ENCODE data around the gene AGPAT3.

AGPAT3 gene

DNA sequence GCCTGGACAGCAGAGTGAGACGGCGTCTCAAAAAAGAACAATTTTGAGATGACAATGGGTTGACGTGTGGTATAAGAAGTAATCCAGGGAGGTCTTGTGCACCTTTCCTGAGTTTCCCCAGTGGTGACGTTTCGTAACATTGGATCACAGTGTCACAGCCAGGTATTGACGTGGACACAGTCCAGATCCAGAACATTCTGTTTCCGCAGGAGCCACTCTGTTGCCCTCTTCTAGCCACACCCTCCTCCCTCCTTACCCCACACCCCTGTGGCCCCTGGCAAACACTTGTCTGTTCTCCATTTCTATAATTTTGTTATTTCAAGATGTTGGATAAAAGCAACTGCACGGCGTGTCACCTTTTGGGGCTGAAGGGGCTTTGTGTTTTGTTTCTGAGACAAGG lies 140.6 kb downstream of the AGPAT3 start:
- Histone ChIP-seq H3K4me2 (ENCODE audit: insufficient read depth, low read length, poor library complexity, severe bottlenecking) (no peak overlapping the region), H2AFZ (ENCODE audit: low read length) (peak overlapping the region; percentile 82), H3K4me3 (ENCODE audit: low read length in 2 of 2) (no peak overlapping the region), H3K23ac (ENCODE audit: low read depth, low read length, poor library complexity) (no peak overlapping the region), H3K14ac (ENCODE audit: low read length) (no peak overlapping the region), H3K18ac (ENCODE audit: low read length) (no peak overlapping the region), H3K4ac (ENCODE audit: low read length) (no peak overlapping the region), H2BK15ac (ENCODE audit: low read length) (no peak overlapping the region), H3K4me1 (ENCODE audit: control insufficient read depth in 2 of 2, insufficient read depth in 1 of 2, low read depth in 1 of 2, low read length in 2 of 2) (peaks cover 0 to 11% of the 10 kb centered on the region in 2 donors), H2BK12ac (ENCODE audit: low read length) (no peak overlapping the region), H2BK120ac (ENCODE audit: low read depth, low read length) (no peak overlapping the region), H2AK5ac (ENCODE audit: low read depth, low read length) (no peak overlapping the region), H4K8ac (ENCODE audit: low read depth, low read length) (no peak overlapping the region), H3K27me3 (ENCODE audit: control insufficient read depth in 3 of 3, insufficient read depth in 3 of 3, low read depth in 1 of 3, low read length in 3 of 3) (peaks cover 0 to 2% (median 2%) of the 10 kb centered on the region in 3 experiments), H3K36me3 (replicated peaks in 1 of 2; ENCODE audit: control insufficient read depth in 2 of 2, insufficient read depth in 2 of 2, low read length in 2 of 2) (no peaks in the 10 kb centered on the region), H3K9ac (ENCODE audit: low read depth, low read length, poor library complexity) (no peak overlapping the region), H3K27ac (replicated peaks; ENCODE audit: low read length) (no peak overlapping the region), H3K79me1 (ENCODE audit: low read depth, low read length) (peaks cover 1% of the 10 kb centered on the region), H2BK5ac (ENCODE audit: low read length) (no peak overlapping the region), H4K91ac (ENCODE audit: low read depth, low read length, poor library complexity) (no peak overlapping the region), H3K9me3 (replicated peaks in 1 of 2; ENCODE audit: control insufficient read depth in 2 of 2, insufficient read depth in 1 of 2, low read depth in 1 of 2, low read length in 2 of 2) (no peaks in the 10 kb centered on the region)
- DNase-seq (ENCODE audit: low spot score): no peak
- no CpG with 5 or more reads among the region's 9 CpGs for WGBS, 2 donors (ENCODE audit: extremely low coverage in 2 of 2, insufficient read length in 2 of 2, insufficient replicate concordance in 1 of 2)

DNA sequence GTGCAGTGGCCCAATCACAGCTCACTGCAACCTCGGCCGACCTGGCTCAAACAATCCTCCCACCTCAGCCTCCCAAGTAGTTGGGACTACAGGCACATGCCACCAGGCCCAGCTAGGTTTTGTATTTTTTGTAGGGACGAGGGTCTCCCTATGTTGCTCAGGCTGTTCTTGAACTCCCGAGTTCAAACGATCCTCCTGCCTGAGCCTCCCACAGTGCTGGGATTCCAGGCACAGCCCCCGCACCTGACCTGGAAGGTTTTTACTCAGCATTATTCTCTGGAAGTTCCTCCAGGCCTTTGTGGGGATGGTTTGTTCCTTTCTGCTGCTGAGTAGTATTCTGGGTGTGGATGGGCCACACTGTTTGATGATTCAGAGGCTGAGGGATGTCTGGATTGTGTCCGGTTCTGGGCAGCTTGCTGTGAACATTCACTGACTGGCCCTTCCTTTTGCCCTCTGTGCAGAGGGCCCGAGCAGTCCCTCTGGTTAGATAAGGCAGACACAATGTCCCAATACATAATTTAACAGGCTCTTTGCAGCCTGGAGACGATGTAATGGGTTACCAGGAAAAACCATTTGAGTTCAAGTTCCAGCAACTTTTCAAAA lies 141.1 kb downstream of the AGPAT3 start:
- Histone ChIP-seq H3K4me2 (ENCODE audit: insufficient read depth, low read length, poor library complexity, severe bottlenecking) (no peak overlapping the region), H3K9me3 (replicated peaks in 1 of 2; ENCODE audit: control insufficient read depth in 2 of 2, insufficient read depth in 1 of 2, low read depth in 1 of 2, low read length in 2 of 2) (no peaks in the 10 kb centered on the region), H3K36me3 (replicated peaks in 1 of 2; ENCODE audit: control insufficient read depth in 2 of 2, insufficient read depth in 2 of 2, low read length in 2 of 2) (no peaks in the 10 kb centered on the region), H3K4ac (ENCODE audit: low read length) (no peak overlapping the region), H3K23ac (ENCODE audit: low read depth, low read length, poor library complexity) (no peak overlapping the region), H2BK12ac (ENCODE audit: low read length) (no peak overlapping the region), H2BK120ac (ENCODE audit: low read depth, low read length) (no peak overlapping the region), H3K27ac (replicated peaks; ENCODE audit: low read length) (no peak overlapping the region), H3K4me3 (ENCODE audit: low read length in 2 of 2) (no peak overlapping the region), H4K91ac (ENCODE audit: low read depth, low read length, poor library complexity) (no peak overlapping the region), H3K4me1 (ENCODE audit: control insufficient read depth in 2 of 2, insufficient read depth in 1 of 2, low read depth in 1 of 2, low read length in 2 of 2) (peaks cover 0 to 11% of the 10 kb centered on the region in 2 donors), H2AK5ac (ENCODE audit: low read depth, low read length) (no peak overlapping the region), H3K9ac (ENCODE audit: low read depth, low read length, poor library complexity) (no peak overlapping the region), H2BK15ac (ENCODE audit: low read length) (no peak overlapping the region), H4K8ac (ENCODE audit: low read depth, low read length) (no peak overlapping the region), H2AFZ (ENCODE audit: low read length) (peak overlapping the region; percentile 82), H3K14ac (ENCODE audit: low read length) (no peak overlapping the region), H3K79me1 (ENCODE audit: low read depth, low read length) (peaks cover 1% of the 10 kb centered on the region), H3K27me3 (ENCODE audit: control insufficient read depth in 3 of 3, insufficient read depth in 3 of 3, low read depth in 1 of 3, low read length in 3 of 3) (peaks cover 0 to 2% (median 2%) of the 10 kb centered on the region in 3 experiments), H3K18ac (ENCODE audit: low read length) (no peak overlapping the region), H2BK5ac (ENCODE audit: low read length) (no peak overlapping the region)
- no peak for DNase-seq (ENCODE audit: low spot score)
- no CpG with 5 or more reads among the region's 9 CpGs for WGBS, 2 donors (ENCODE audit: extremely low coverage in 2 of 2, insufficient read length in 2 of 2, insufficient replicate concordance in 1 of 2)

DNA sequence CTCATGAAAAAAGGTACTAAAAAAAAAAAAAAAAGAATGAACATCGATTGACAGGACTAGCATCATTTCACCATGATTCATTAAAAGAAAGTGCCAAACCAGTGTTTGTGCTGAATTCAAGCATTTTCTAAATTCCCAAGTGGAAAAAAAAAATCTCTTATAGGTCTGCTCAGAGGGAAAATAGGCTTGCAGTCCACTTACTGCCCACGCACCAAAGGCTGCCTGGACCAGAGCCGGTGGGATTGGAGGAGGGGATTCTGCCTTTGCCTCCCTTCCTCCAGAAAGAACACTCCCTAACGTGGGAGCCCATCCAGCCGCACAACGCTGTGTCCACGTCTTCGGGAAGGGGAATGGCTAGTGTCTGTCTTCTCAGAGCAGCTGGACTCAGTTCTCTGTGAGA lies 141.6 kb downstream of the AGPAT3 start:
- no peak for DNase-seq (ENCODE audit: low spot score)
- Histone ChIP-seq H4K91ac (ENCODE audit: low read depth, low read length, poor library complexity) (no peak overlapping the region), H3K14ac (ENCODE audit: low read length) (no peak overlapping the region), H3K4me1 (ENCODE audit: control insufficient read depth in 2 of 2, insufficient read depth in 1 of 2, low read depth in 1 of 2, low read length in 2 of 2) (peaks cover 0 to 11% of the 10 kb centered on the region in 2 donors), H2BK5ac (ENCODE audit: low read length) (no peak overlapping the region), H3K27me3 (ENCODE audit: control insufficient read depth in 3 of 3, insufficient read depth in 3 of 3, low read depth in 1 of 3, low read length in 3 of 3) (peaks cover 0 to 2% (median 0%) of the 10 kb centered on the region in 3 experiments), H2AFZ (ENCODE audit: low read length) (peak overlapping the region; percentile 82), H3K18ac (ENCODE audit: low read length) (no peak overlapping the region), H3K23ac (ENCODE audit: low read depth, low read length, poor library complexity) (no peak overlapping the region), H2BK12ac (ENCODE audit: low read length) (no peak overlapping the region), H3K9ac (ENCODE audit: low read depth, low read length, poor library complexity) (no peak overlapping the region), H3K9me3 (replicated peaks in 1 of 2; ENCODE audit: control insufficient read depth in 2 of 2, insufficient read depth in 1 of 2, low read depth in 1 of 2, low read length in 2 of 2) (no peaks in the 10 kb centered on the region), H4K8ac (ENCODE audit: low read depth, low read length) (no peak overlapping the region), H3K4me3 (ENCODE audit: low read length in 2 of 2) (no peak overlapping the region), H2BK120ac (ENCODE audit: low read depth, low read length) (no peak overlapping the region), H2AK5ac (ENCODE audit: low read depth, low read length) (no peak overlapping the region), H3K36me3 (replicated peaks in 1 of 2; ENCODE audit: control insufficient read depth in 2 of 2, insufficient read depth in 2 of 2, low read length in 2 of 2) (no peaks in the 10 kb centered on the region), H3K27ac (replicated peaks; ENCODE audit: low read length) (no peak overlapping the region), H3K79me1 (ENCODE audit: low read depth, low read length) (peaks cover 1% of the 10 kb centered on the region), H3K4ac (ENCODE audit: low read length) (no peak overlapping the region), H2BK15ac (ENCODE audit: low read length) (no peak overlapping the region), H3K4me2 (ENCODE audit: insufficient read depth, low read length, poor library complexity, severe bottlenecking) (no peak overlapping the region)
- no CpG with 5 or more reads among the region's 8 CpGs for WGBS, 2 donors (ENCODE audit: extremely low coverage in 2 of 2, insufficient read length in 2 of 2, insufficient replicate concordance in 1 of 2)

DNA sequence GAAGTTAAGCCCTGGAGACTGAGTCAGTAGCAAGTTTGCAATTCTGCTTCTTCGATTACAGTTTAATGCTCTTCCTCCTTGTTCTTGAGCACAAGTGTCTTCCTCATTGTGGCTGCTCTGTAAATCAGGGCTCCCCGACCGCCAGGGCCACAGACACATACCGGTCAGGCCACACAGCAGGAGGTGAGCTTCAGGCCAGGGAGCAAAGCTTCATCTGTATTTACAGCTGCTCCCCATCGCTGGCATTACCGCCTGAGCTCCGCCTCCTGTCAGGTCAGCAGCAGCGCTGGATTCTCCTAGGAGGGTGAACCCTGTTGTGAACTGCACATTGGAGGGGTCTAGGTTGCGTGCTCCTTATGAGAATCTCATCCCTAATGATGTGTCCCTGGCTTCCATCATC lies 145.4 kb downstream of the AGPAT3 start:
- Histone ChIP-seq H2BK12ac (ENCODE audit: low read length) (no peak overlapping the region), H3K4me1 (ENCODE audit: control insufficient read depth in 2 of 2, insufficient read depth in 1 of 2, low read depth in 1 of 2, low read length in 2 of 2) (peaks cover 0 to 20% of the 10 kb centered on the region in 2 donors), H2AFZ (ENCODE audit: low read length) (no peak overlapping the region), H2BK5ac (ENCODE audit: low read length) (no peak overlapping the region), H4K91ac (ENCODE audit: low read depth, low read length, poor library complexity) (no peak overlapping the region), H3K23ac (ENCODE audit: low read depth, low read length, poor library complexity) (no peak overlapping the region), H3K36me3 (replicated peaks in 1 of 2; ENCODE audit: control insufficient read depth in 2 of 2, insufficient read depth in 2 of 2, low read length in 2 of 2) (no peaks in the 10 kb centered on the region), H3K4ac (ENCODE audit: low read length) (no peak overlapping the region), H2AK5ac (ENCODE audit: low read depth, low read length) (no peak overlapping the region), H3K18ac (ENCODE audit: low read length) (no peak overlapping the region), H3K14ac (ENCODE audit: low read length) (no peak overlapping the region), H3K9me3 (replicated peaks in 1 of 2; ENCODE audit: control insufficient read depth in 2 of 2, insufficient read depth in 1 of 2, low read depth in 1 of 2, low read length in 2 of 2) (no peaks in the 10 kb centered on the region), H3K27ac (replicated peaks; ENCODE audit: low read length) (no peak overlapping the region), H2BK120ac (ENCODE audit: low read depth, low read length) (no peak overlapping the region), H4K8ac (ENCODE audit: low read depth, low read length) (no peak overlapping the region), H3K79me1 (ENCODE audit: low read depth, low read length) (peaks cover 1% of the 10 kb centered on the region), H3K27me3 (ENCODE audit: control insufficient read depth in 3 of 3, insufficient read depth in 3 of 3, low read depth in 1 of 3, low read length in 3 of 3) (no peaks in the 10 kb centered on the region), H3K4me3 (ENCODE audit: low read length in 2 of 2) (no peak overlapping the region), H3K9ac (ENCODE audit: low read depth, low read length, poor library complexity) (no peak overlapping the region), H2BK15ac (ENCODE audit: low read length) (no peak overlapping the region), H3K4me2 (ENCODE audit: insufficient read depth, low read length, poor library complexity, severe bottlenecking) (no peak overlapping the region)
- DNase-seq (ENCODE audit: low spot score): no peak
- WGBS, 2 donors (ENCODE audit: extremely low coverage in 2 of 2, insufficient read length in 2 of 2, insufficient replicate concordance in 1 of 2): no CpG with 5 or more reads among the region's 9 CpGs

Measured in neuronal stem cell (in vitro differentiated cells).